Activated CD4-positive, alpha-beta T cell treated with anti-CD3 and anti-CD28 coated beads, Interleukin-10, Interleukin-2, amounts not matched to agents 100 ng/mL and 50 ng/mL, durations not matched to agents 16 hours and 8 hours (primary cell): ENCODE measurements around the gene ZBTB39.
"Not testable (repeated sequence)": the region's sequence is repeated elsewhere in the genome, so short reads cannot be mapped to it uniquely, and the experiment has no call there.

Experiments used
- DNase-seq: peaks from one replicate; pipeline ENCODE4 v3.0.0-alpha.2; 2020

The ZBTB39 gene

GRCh38 chr12:56978397-56979138, 27.8 kb downstream of the ZBTB39 start:
- no peak for DNase-seq

- DNase-seq: not testable (repeated sequence)
Observed at GRCh38 chr12:56977361-56977760, 29.0 kb downstream of the ZBTB39 start.

- not testable (repeated sequence) for DNase-seq
Observed at GRCh38 chr12:56974224-56974623, 32.1 kb downstream of the ZBTB39 start.

- not testable (repeated sequence) for DNase-seq
Observed at GRCh38 chr12:56968910-56969309, 37.4 kb downstream of the ZBTB39 start.

GRCh38 chr12:56965997-56966642, 40.2 kb downstream of the ZBTB39 start:
- not testable (repeated sequence) for DNase-seq

GRCh38 chr12:56965124-56965523, 41.2 kb downstream of the ZBTB39 start:
- not testable (repeated sequence) for DNase-seq

- DNase-seq: not testable (repeated sequence)
Observed at GRCh38 chr12:56963557-56963956, 42.8 kb downstream of the ZBTB39 start.

- DNase-seq: not testable (repeated sequence)
Observed at GRCh38 chr12:56962247-56962646, 44.1 kb downstream of the ZBTB39 start.

GRCh38 chr12:56958422-56958821, 47.9 kb downstream of the ZBTB39 start:
- DNase-seq: no peak

GRCh38 chr12:56957229-56958052, 48.9 kb downstream of the ZBTB39 start, which contains the start of gene RDH16:
RDH16 (minus strand) TSS chr12:56957608; CDS start chr12:56957462, 146 bp downstream.
- DNase-seq: no peak

- no peak for DNase-seq
Observed at GRCh38 chr12:56955631-56956256, 50.6 kb downstream of the ZBTB39 start.

- no peak for DNase-seq
Observed at GRCh38 chr12:56954958-56955355, 51.4 kb downstream of the ZBTB39 start.

GRCh38 chr12:56954057-56954957, 52.0 kb downstream of the ZBTB39 start:
- DNase-seq: no peak

- no peak for DNase-seq
Observed at GRCh38 chr12:56953314-56953713, 53.0 kb downstream of the ZBTB39 start.

- no peak for DNase-seq
Observed at GRCh38 chr12:56951582-56952339, 54.6 kb downstream of the ZBTB39 start.

GRCh38 chr12:56948881-56949280, 57.5 kb downstream of the ZBTB39 start:
- no peak for DNase-seq
